ENCODE measurements around the gene CPTP. TPM values are rescaled to one million over a fixed set of nuclear protein-coding genes. Genes with fewer than 3 reads are reported as not detected.

Gene CPTP
- total RNA-seq, 1 donor from 2014 or later: 10.8 TPM

DNA sequence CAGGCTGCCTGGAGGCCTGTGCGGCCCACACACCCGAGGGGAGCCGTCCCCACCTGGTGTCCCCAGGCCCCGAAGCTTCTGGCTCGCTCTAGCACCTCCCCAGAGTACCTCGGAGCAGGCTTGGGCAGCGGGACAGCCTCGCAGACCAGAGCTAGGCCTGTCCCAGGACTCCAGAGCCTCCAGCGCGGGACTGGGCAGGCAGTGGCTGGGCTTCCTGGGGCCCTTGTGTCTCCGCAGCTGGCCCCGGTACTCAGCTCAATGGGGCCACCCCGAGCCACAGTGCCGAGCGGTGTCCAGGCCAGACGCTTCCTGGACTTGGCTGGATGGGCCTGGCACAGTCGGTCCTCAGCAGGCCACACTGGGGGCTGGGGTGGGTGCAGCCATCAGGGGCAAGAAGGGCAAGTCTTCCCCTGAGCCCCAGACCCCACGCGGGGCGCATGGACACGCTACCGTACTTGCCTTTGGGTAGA lies 39.5 kb upstream of the CPTP start:
- no peak for TF ChIP-seq CTCF (IDR thresholded peaks at IDR 0.05; ENCODE audit: insufficient read depth, low read length, severe bottlenecking)
- DNase-seq (ENCODE audit: low read depth): no peak
- no peaks in the 10 kb centered on the region for H3K36me3 ChIP-seq (ENCODE audit: control insufficient read depth, insufficient read depth, low read length)
- H3K27me3 ChIP-seq (ENCODE audit: control insufficient read depth, insufficient read depth, low read length): no peaks in the 10 kb centered on the region
- no peak overlapping the region for H3K4me3 ChIP-seq (ENCODE audit: low read depth, low read length)
- no peak for FAIRE-seq

- TF ChIP-seq CTCF (IDR thresholded peaks at IDR 0.05; ENCODE audit: insufficient read depth, low read length, severe bottlenecking): no peak
- H3K36me3 ChIP-seq (ENCODE audit: control insufficient read depth, insufficient read depth, low read length): no peaks in the 10 kb centered on the region
- no peak overlapping the region for H3K4me3 ChIP-seq (ENCODE audit: low read depth, low read length)
- no peaks in the 10 kb centered on the region for H3K27me3 ChIP-seq (ENCODE audit: control insufficient read depth, insufficient read depth, low read length)
- no peak for DNase-seq (ENCODE audit: low read depth)
- FAIRE-seq: no peak
These were observed 38.8 kb upstream of the CPTP start for GRCh38 chr1:1285611-1286311.

- no peak for FAIRE-seq
These were observed 38.0 kb upstream of the CPTP start for GRCh38 chr1:1286313-1287261.

DNA sequence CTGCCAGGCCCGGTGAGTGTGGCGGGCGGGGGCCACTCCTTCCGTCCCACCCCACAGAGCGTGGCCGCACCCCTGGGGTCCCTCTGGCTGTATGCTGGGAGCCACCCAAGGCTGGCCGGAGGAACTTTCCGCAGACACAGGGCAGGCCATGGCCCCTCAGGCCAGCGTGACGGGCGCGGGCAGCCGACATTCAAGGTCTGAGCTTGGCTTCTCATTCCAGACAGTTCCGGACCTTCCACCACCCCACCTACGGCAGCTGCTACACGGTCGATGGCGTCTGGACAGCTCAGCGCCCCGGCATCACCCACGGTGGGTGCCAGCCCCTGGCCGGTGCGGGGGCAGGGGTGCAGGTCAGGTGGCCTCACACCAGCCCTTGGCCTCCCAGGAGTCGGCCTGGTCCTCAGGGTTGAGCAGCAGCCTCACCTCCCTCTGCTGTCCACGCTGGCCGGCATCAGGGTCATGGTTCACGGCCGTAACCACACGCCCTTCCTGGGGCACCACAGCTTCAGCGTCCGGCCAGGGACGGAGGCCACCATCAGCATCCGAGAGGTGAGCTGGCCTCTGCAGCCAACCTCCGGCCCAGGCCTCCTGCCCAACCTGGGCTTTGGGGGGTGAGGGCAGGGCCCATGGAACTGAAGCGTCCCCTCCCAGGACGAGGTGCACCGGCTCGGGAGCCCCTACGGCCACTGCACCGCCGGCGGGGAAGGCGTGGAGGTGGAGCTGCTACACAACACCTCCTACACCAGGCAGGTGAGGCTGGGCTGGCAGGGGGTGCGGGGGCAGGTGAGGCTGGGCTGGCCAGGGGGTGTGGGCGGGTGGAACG lies 37.1 kb upstream of the CPTP start:
- no peak overlapping the region for H3K4me3 ChIP-seq (ENCODE audit: low read depth, low read length)
- no peak for DNase-seq (ENCODE audit: low read depth)
- no peak for TF ChIP-seq CTCF (IDR thresholded peaks at IDR 0.05; ENCODE audit: insufficient read depth, low read length, severe bottlenecking)
- FAIRE-seq: no peak
- no peaks in the 10 kb centered on the region for H3K27me3 ChIP-seq (ENCODE audit: control insufficient read depth, insufficient read depth, low read length)
- no peaks in the 10 kb centered on the region for H3K36me3 ChIP-seq (ENCODE audit: control insufficient read depth, insufficient read depth, low read length)

More at GRCh38 chr1:1286313-1287261, 38.0 kb upstream of the CPTP start:
- TF ChIP-seq CTCF (IDR thresholded peaks at IDR 0.05; ENCODE audit: insufficient read depth, low read length, severe bottlenecking): no peak
- Histone ChIP-seq H3K4me3 (ENCODE audit: low read depth, low read length) (no peak overlapping the region), H3K27me3 (ENCODE audit: control insufficient read depth, insufficient read depth, low read length) (no peaks in the 10 kb centered on the region), H3K36me3 (ENCODE audit: control insufficient read depth, insufficient read depth, low read length) (no peaks in the 10 kb centered on the region)
- DNase-seq (ENCODE audit: low read depth): no peak

DNA sequence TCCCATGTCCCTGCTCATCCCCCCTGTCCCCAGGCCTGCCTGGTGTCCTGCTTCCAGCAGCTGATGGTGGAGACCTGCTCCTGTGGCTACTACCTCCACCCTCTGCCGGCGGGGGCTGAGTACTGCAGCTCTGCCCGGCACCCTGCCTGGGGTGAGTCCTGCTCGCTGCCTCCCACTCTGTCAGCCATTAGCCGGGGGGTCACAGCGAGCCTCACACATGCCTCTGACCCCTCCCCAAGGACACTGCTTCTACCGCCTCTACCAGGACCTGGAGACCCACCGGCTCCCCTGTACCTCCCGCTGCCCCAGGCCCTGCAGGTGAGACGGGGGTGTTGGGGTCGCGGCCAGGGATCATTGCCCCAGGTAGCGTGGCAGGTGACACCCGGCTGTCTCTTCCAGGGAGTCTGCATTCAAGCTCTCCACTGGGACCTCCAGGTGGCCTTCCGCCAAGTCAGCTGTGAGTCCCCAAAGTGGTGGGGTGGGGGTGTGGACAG lies 34.3 kb upstream of the CPTP start:
- no peak for DNase-seq (ENCODE audit: low read depth)
- no peaks in the 10 kb centered on the region for H3K27me3 ChIP-seq (ENCODE audit: control insufficient read depth, insufficient read depth, low read length)
- peak; percentile 91 for FAIRE-seq
- H3K36me3 ChIP-seq (ENCODE audit: control insufficient read depth, insufficient read depth, low read length): peaks cover 4% of the 10 kb centered on the region
- no peak overlapping the region for H3K4me3 ChIP-seq (ENCODE audit: low read depth, low read length)
- TF ChIP-seq CTCF (IDR thresholded peaks at IDR 0.05; ENCODE audit: insufficient read depth, low read length, severe bottlenecking): peak; percentile 78

Measured in bronchial epithelial cell (primary cell).